Posterior cingulate gyrus (tissue), 11 donors: ENCODE measurements around the gene MRM2.

ENCODE experiments used
- DNase-seq, 10 donors: peaks; one replicate each; pipeline versions ENCODE4 v3.0.0 to v3.0.0-alpha.2; 2020 to 2021; ENCODE audit warnings: mixed read lengths in 3 of 10
- intact Hi-C: fragments of 100-400 bp; cut with DNase I; formaldehyde crosslinking; loops from one replicate; pipeline ENCODE4 v1.15.1; 2023

MRM2 gene

DNA sequence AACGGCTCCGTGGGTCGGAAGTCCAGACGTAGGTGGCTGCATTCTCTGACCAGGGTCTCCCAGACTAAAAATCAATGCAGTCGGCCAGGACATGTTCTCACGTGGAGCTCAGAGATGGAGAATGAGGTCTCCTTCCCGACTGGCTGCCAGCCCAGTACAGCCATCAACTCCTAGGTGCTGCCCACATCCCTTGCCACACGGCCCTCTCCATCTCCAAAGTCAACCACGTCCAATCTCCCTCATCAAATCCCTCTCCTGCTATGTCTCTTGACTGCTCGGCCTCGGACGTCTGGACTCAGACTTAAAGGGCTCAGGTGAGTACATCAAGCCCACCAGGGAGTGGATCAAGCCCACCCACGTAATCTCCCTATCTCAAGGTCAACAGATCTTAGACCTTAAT lies 16.2 kb downstream of the MRM2 start:
- intact Hi-C loops, result no loop called here
- no peak for DNase-seq

DNA sequence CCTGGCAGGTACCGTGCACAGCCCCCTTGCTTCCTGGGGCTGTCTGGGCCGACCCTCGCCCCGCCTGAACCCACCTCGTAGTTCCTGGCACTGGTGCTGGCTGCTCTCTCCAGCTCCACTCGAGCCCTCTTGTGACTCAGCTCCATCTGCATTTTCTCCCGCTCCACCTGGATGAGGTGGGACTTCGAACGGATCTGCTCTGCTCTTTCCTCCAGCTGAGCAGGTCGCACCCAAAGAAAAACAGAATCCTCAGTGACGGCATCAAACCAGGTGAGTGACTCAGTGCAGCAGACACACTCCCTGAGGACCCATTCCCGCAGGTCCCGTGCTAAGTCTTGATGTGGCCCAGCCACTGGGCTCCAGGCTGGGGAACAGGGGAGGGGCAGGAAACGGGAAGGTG lies 16.7 kb downstream of the MRM2 start:
- DNase-seq, result no peak
- intact Hi-C loops, result no loop called here

DNA sequence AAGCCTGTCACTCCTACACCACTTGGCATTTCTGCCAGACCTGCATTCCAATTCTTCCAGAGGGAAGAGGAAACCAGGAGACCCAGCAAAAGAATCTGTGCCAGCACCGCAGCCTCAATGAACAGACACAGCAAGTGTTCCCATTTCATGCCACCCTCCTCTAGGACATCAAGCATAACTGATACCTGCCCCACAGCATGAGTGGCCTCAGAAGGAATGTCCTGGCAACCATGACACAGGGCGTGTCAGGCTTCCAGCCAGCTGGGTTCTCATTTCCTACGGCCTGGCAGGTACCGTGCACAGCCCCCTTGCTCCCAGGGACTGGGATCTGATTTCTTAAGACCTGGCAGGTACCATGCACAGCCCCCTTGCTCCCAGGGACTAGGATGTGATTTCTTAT lies 17.1 kb downstream of the MRM2 start:
- DNase-seq, result no peak
- intact Hi-C loops, result no loop called here

DNA sequence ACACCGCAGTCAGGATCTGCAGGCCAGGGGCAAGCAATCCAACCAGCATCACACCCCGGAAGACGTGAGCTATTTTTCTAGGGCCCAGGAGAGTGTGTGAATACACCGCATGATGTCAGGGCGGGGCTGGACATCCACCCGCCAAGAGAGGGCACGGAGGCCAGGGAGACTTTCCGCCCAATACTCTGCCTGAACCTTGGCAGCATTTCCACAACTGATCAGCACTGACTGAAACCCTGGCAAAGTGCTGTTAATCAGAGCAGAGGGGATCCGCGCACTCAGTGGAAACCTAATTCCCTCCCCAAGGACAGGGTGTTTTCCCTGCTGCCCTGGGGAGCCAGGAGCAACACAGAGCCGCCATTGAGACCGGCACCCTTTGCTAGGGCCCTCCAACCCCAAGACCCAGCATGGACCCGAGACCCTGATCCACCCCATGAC lies 17.5 kb downstream of the MRM2 start:
- DNase-seq, result no peak
- intact Hi-C loops, result no loop called here

DNA sequence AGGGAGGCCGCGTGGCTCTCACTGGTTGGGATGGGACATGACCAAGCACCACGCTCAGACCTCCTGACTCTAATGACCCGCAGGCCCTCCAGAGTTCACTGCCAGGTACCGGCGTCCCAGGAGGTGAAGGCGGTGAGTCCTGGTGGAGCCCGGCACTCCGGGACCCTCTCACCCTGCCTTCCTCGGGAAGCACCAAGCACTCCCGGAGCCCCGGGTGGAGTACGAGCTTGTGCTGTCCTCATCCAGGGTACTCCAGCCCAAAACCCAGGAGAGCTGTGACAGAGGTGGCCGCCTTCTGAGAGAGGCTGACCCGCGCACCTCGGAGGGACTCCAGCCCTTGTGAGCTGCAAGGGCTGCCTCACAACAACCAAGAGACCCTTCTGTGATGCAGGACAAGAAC lies 18.7 kb downstream of the MRM2 start:
- DNase-seq, result no peak
- intact Hi-C loops, result no loop called here

DNA sequence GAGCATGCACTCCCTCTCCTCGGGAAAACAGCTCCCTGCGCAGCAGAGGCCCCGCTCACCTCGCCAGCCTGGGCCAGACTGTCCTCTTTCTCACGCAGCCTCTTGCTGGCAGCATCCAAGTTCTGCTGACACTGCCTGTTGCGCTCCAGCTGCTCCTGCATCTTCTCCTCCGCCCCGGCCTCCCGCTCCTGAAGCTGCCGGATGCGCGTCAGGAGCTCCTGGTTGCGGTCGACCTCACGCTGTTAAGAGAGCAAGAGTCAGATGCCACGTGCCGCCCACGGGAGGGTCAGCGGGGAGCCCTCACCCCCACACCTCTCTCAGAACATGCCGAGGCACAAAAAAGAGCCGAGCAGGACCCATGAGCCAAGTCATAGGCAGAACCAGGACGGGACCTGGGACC lies 19.5 kb downstream of the MRM2 start:
- DNase-seq, result no peak
- intact Hi-C loops, result no loop called here

- intact Hi-C loops, result no loop called here
- DNase-seq, result no peak
Measured at GRCh38 chr7:2220954-2221353, 21.1 kb downstream of the MRM2 start.

DNA sequence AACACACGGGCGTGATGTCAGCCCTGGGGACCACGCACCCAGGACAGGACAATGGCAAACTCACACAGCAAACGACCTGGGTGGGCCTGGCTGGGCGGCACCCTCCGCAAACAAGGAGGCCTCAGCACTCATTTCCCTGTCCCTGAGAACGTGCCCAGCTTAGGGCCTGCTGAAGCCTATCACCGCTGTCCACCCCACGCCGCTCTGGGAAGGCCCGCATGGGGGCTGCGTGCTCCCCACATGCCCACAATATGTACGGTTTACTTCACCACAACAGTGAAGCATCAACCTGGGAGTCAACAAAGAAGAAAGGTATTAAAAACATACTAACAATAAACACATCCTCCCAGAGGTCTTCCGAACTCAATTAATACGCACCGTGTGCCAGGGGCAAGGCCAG lies 21.5 kb downstream of the MRM2 start:
- intact Hi-C loops, result no loop called here
- no peak for DNase-seq

- DNase-seq, result no peak
- intact Hi-C loops, result no loop called here
Measured at GRCh38 chr7:2220030-2220429, 22.0 kb downstream of the MRM2 start.

GRCh38 chr7:2219606-2220005 lies 22.4 kb downstream of the MRM2 start:
- intact Hi-C loops, result no loop called here
- no peak for DNase-seq

DNA sequence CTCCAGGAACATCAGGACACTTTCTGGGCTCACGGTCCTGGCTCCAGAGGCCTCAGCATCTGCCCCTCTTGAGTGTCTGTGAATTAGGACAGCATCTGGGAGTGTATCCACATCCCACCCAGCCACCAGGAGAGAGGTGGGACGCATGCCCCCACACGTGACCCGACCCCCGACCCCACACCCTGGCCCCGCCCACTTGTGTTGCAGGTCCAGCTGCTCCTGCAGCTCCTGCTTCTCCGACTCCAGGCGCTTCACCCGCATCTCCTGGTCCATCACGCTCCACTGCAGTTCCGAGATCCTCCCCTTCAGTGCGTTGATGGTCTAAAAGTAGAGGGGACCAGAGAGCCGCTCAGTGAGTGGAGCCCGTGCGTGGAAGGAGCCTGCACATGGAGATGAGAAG lies 22.9 kb downstream of the MRM2 start:
- intact Hi-C loops, result no loop called here

DNA sequence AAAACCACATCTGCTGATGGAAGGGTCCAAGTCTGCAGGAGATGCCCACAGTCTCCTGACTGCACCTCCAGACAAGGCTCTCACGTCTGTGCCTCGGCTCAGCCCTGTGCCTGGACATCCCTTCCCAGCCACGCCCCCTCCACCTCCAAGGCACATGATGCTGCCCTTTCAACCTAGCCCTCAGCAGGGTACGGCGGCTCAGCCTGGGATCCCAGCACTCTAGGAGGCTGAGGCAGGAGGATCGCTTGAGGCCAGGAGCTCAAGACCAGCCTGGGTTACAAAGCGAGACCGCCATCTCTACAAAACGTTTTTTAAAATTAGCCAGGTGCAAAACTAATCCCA lies 23.6 kb downstream of the MRM2 start:
- peak in 1 of 10 donors; percentile 76 for DNase-seq
- intact Hi-C loops, result no loop called here

More for the DNA sequence above, 22.9 kb downstream of the MRM2 start:
- DNase-seq, result peak in 1 of 10 donors; percentile 64

DNA sequence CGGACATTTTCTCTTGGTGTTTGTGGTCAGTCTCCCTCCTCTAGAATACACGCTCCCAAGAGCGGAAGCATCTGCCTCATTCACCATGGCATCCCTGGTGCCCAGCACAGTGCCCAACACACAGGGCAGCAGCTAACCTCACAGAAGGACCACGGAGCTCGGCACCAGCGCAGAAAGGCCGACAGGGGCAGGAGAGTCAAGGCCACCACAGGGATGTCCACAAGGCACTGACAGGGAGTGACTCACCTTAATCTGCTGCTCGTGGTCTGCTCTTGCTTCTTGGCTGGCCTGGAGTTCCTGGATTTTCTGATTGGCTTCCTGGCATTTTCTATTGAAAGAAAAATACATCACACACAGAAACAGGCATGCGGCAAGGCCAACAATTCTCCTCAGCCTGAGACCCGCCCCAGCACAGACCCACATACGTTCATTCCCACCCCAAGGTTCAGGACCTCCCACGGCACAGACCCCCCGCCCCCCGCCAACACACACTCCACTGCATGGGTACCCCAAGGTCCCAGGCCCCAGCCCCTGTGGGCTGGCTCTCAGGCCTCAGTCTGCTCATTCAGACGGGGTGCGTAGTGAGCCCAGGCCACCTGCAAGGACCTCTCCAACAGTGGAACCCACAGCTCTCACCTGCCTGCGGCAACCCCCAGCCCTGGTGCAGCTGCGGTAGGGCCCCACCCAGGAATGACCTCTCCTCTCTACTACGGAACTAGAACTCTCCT lies 24.1 kb downstream of the MRM2 start:
- DNase-seq, result peak in 1 of 10 donors; percentile 50
- intact Hi-C loops, result no loop called here

- intact Hi-C loops, result no loop called here
- DNase-seq, result peak in 2 of 10 donors; percentile 23 to 52
Measured at GRCh38 chr7:2217206-2217605, 24.8 kb downstream of the MRM2 start.

- DNase-seq, result peak in 1 of 10 donors; percentile 59
- intact Hi-C loops, result no loop called here
Measured at GRCh38 chr7:2215851-2216250, 26.2 kb downstream of the MRM2 start.

GRCh38 chr7:2214636-2215035 lies 27.4 kb downstream of the MRM2 start:
- intact Hi-C loops, result no loop called here
- peak in 4 of 10 donors; percentile 51 to 88 (median 81) for DNase-seq

- intact Hi-C loops, result no loop called here
Measured at GRCh38 chr7:2213551-2214215, 28.3 kb downstream of the MRM2 start.

GRCh38 chr7:2212906-2213305 lies 29.1 kb downstream of the MRM2 start:
- intact Hi-C loops, result no loop called here
- DNase-seq, result peak in 3 of 10 donors; percentile 20 to 62 (median 54)

More at GRCh38 chr7:2213551-2214215, 28.3 kb downstream of the MRM2 start:
- DNase-seq, result peak in 4 of 10 donors; percentile 25 to 71 (median 56)

GRCh38 chr7:2211926-2212325 lies 30.1 kb downstream of the MRM2 start:
- DNase-seq, result peak in 4 of 10 donors; percentile 25 to 72 (median 61)
- intact Hi-C loops, result no loop called here

DNA sequence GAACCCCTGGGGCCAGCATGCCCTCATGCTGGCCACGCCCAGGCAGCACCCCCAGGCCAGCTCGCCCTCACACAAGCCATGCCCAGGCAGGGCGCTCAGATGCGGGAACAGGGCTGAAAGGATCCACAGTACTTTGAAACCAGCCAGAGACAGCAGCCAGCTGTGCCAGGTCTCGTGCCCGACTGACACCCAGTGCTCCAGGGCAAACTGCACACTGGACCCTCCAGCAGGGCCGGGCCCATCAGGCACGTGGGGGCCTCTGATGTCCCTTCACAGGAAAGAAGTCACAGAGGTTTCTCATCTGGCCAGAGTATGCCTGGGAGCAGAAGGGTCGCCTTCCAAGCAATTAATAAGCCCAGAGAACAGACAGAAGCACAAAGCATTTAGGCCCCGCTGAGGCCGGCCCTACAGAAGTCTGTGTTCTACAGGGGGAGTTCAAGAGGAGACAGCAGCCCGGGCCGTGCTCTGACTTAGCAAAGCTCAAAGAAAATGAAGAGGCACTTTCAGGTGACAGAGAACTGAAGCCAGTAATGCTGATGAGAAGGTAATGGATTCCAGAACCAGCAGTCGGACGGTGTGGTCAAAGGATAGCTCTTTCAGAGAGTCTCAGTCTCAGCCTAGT lies 30.6 kb downstream of the MRM2 start:
- peak in 4 of 10 donors; percentile 17 to 78 (median 60) for DNase-seq
- intact Hi-C loops, result no loop called here

DNA sequence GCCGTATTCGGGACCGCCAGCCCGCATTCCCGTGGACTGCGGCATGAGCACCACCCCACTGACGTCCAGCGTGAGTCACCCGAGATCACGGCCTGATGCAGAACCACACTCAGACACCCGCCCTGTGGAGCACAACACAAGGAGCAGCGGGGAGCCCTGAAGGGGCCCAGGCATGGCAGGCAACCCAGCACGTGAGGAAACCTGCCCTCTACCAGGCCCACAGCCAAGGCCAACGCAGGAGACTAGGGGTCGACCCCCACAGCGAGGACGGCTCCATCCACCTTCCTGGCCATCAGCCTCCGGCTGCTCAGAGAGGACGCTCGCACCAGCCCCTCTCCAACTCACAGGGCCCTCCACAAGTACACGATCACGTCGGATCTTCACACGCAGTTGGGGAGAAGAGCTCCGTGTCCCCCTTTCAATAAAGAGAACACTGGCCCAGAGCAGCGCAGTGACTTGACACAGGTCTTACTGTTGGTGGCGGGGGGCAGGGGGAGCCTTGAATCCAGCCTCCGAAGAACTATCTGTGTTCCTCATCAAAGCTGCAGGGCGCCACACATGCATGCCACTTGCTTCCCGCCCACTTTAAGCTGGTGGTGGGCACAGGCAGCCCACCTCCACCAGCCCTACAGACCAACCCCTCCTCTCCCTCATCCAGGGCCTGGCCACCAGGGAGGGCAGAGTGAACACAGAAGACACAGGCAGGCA lies 31.3 kb downstream of the MRM2 start:
- DNase-seq, result peak in 3 of 10 donors; percentile 26 to 79 (median 55)
- intact Hi-C loops, result no loop called here
